H1 (cell line): Measurements from ENCODE around the gene TVP23B. TPM values are rescaled to one million over a fixed set of nuclear protein-coding genes. Genes with fewer than 3 reads are reported as not detected.
"Not testable (repeated sequence)": the region's sequence is repeated elsewhere in the genome, so short reads cannot be mapped to it uniquely, and the experiment has no call there.

Experiments used
- CTCF ChIA-PET: fragments of 300-600 bp; sonication (Branson Sonifier 250); formaldehyde crosslinking; loops from one replicate; lab custom pipeline; 2021; ENCODE audit not compliant: partially characterized antibody; lab: Charles Lee
- POLR2A ChIA-PET: fragments of 300-600 bp; sonication (Branson Sonifier 250); formaldehyde crosslinking; loops from one replicate; lab custom pipeline; 2021; ENCODE audit warnings: inconsistent platforms; ENCODE audit not compliant: partially characterized antibody; lab: Charles Lee
- DNase-seq, 2 experiments: peaks; one replicate each; pipeline versions ENCODE4 v3.0.0 to v3.0.0-alpha.2; 2010 to 2022; ENCODE audit warnings: low spot score in 2 of 2, low read depth in 1 of 2, mixed read lengths in 1 of 2
- FAIRE-seq: peaks from 2 replicates; lab custom pipeline; 2011; peaks lifted over from hg19 to GRCh38; lab: Jason Lieb, UNC
- H2AFZ ChIP-seq: 2 replicates; pipeline ENCODE4 v1.8.1; 2012; ENCODE audit warnings: low read length, inconsistent platforms
- H2AK5ac ChIP-seq: 2 replicates; pipeline ENCODE4 v1.6.1; 2013; ENCODE audit warnings: low read depth, low read length
- H2BK120ac ChIP-seq: replicated peaks from 2 replicates; pipeline ENCODE3; 2013; ENCODE audit warnings: low read depth, low read length, inconsistent platforms
- H2BK12ac ChIP-seq: 2 replicates; pipeline ENCODE4 v1.6.1; 2013; ENCODE audit warnings: low read depth, low read length
- H2BK15ac ChIP-seq: 2 replicates; pipeline ENCODE4 v1.6.1; 2013; ENCODE audit warnings: low read length
- H2BK20ac ChIP-seq: 2 replicates; pipeline ENCODE4 v1.6.1; 2013; ENCODE audit warnings: low read length
- H2BK5ac ChIP-seq: 2 replicates; pipeline ENCODE4 v1.6.1; 2013; ENCODE audit warnings: low read depth, low read length
- H3K14ac ChIP-seq: 2 replicates; pipeline ENCODE4 v1.6.1; 2013; ENCODE audit warnings: inconsistent platforms; ENCODE audit not compliant: insufficient read length
- H3K18ac ChIP-seq: 2 replicates; pipeline ENCODE4 v1.6.1; 2013; ENCODE audit warnings: low read length; ENCODE audit errors: extremely low read depth
- H3K23ac ChIP-seq: 2 replicates; pipeline ENCODE4 v1.6.1; 2013; ENCODE audit warnings: inconsistent platforms; ENCODE audit not compliant: insufficient read length
- H3K23me2 ChIP-seq: 2 replicates; pipeline ENCODE4 v1.6.1; 2013; ENCODE audit warnings: low read depth, low read length
- H3K27ac ChIP-seq: 2 replicates; pipeline ENCODE4 v1.6.1; 2011; ENCODE audit warnings: low read depth, low read length, inconsistent platforms
- H3K27me3 ChIP-seq, 4 experiments: replicated peaks in 1 of 4; 1 replicate in 1 of 4; 2 replicates in 3 of 4; pipeline versions ENCODE4 v1.6.1 to v1.8.1; 2011 to 2013; ENCODE audit warnings: low read length in 3 of 4, mild to moderate bottlenecking in 3 of 4, inconsistent platforms in 2 of 4, mixed read lengths in 2 of 4, moderate library complexity in 1 of 4; ENCODE audit not compliant: control insufficient read depth in 3 of 4, insufficient read depth in 3 of 4; ENCODE audit errors: extremely low read depth in 1 of 4
- H3K36me3 ChIP-seq, 4 experiments: 2 replicates each; pipeline versions ENCODE4 v1.6.1 to v1.8.1; 2011 to 2013; ENCODE audit warnings: mild to moderate bottlenecking in 4 of 4, low read length in 3 of 4, moderate library complexity in 2 of 4, control low read depth in 1 of 4, inconsistent platforms in 1 of 4; ENCODE audit not compliant: insufficient read depth in 4 of 4, control insufficient read depth in 2 of 4
- H3K4ac ChIP-seq: replicated peaks from 2 replicates; pipeline ENCODE3; 2013; ENCODE audit warnings: low read length, low read depth, mixed read lengths, inconsistent platforms; ENCODE audit not compliant: insufficient read length
- H3K4me1 ChIP-seq, 4 experiments: replicated peaks in 1 of 4; 1 replicate in 1 of 4; 2 replicates in 3 of 4; pipeline versions ENCODE4 v1.6.1 to v1.8.1; 2011 to 2013; ENCODE audit warnings: low read length in 3 of 4, inconsistent platforms in 2 of 4, mixed read lengths in 1 of 4; ENCODE audit not compliant: insufficient read depth in 4 of 4, control insufficient read depth in 3 of 4
- H3K4me2 ChIP-seq, 2 experiments: 2 replicates each; pipeline versions ENCODE4 v1.6.1 to v1.8.1; 2011 to 2013; ENCODE audit warnings: low read depth in 2 of 2, low read length in 2 of 2, control low read depth in 1 of 2, inconsistent platforms in 1 of 2, mild to moderate bottlenecking in 1 of 2; ENCODE audit not compliant: insufficient read depth in 1 of 2
- H3K4me3 ChIP-seq, 4 experiments: fragments of 200-600, 300-600 bp in 1 of 4; sonication (generic), shearing (Covaris generic), sonication (Bioruptor Twin) in 1 of 4; 2 replicates each; pipeline versions ENCODE4 v1.5.1 to v1.8.1; 2011 to 2016; ENCODE audit warnings: low read length in 4 of 4, low read depth in 3 of 4, control low read depth in 2 of 4, inconsistent platforms in 2 of 4, mild to moderate bottlenecking in 2 of 4, mixed read lengths in 1 of 4, moderate library complexity in 1 of 4; ENCODE audit not compliant: insufficient read depth in 2 of 4; ENCODE audit errors: extremely low read depth in 1 of 4
- H3K56ac ChIP-seq: replicated peaks from 2 replicates; pipeline ENCODE3; 2013; ENCODE audit warnings: low read depth, mild to moderate bottlenecking, mixed read lengths, low read length, inconsistent platforms; ENCODE audit not compliant: insufficient read length
- H3K79me1 ChIP-seq: 2 replicates; pipeline ENCODE4 v1.6.1; 2013; ENCODE audit warnings: low read depth, low read length, control low read depth
- H3K79me2 ChIP-seq, 2 experiments: 2 replicates each; pipeline versions ENCODE4 v1.6.1 to v1.8.1; 2012 to 2013; ENCODE audit warnings: low read length in 2 of 2, mild to moderate bottlenecking in 2 of 2, inconsistent platforms in 1 of 2; ENCODE audit not compliant: insufficient read depth in 2 of 2, control insufficient read depth in 1 of 2
- H3K9ac ChIP-seq, 4 experiments: replicated peaks in 1 of 4; 1 replicate in 1 of 4; 2 replicates in 3 of 4; pipeline versions ENCODE4 v1.6.1 to v1.8.1; 2011 to 2013; ENCODE audit warnings: low read depth in 3 of 4, low read length in 3 of 4, control low read depth in 2 of 4, mild to moderate bottlenecking in 2 of 4, moderate library complexity in 2 of 4, inconsistent platforms in 1 of 4; ENCODE audit errors: extremely low read depth in 1 of 4
- H3K9me3 ChIP-seq, 2 experiments: 2 replicates each; pipeline versions ENCODE4 v1.6.1 to v1.8.1; 2012 to 2013; ENCODE audit warnings: mild to moderate bottlenecking in 2 of 2, moderate library complexity in 2 of 2, control low read depth in 1 of 2, inconsistent platforms in 1 of 2, low read depth in 1 of 2, low read length in 1 of 2, mixed read lengths in 1 of 2; ENCODE audit not compliant: insufficient read depth in 2 of 2
- H4K20me1 ChIP-seq, 2 experiments: replicated peaks in 1 of 2; 2 replicates each; pipeline versions ENCODE3 to v1.8.1; 2011 to 2013; ENCODE audit warnings: inconsistent platforms in 2 of 2, low read length in 2 of 2, mild to moderate bottlenecking in 1 of 2; ENCODE audit not compliant: insufficient read depth in 2 of 2, control insufficient read depth in 1 of 2
- H4K5ac ChIP-seq: 2 replicates; pipeline ENCODE4 v1.6.1; 2013; ENCODE audit warnings: low read length, low read depth, mixed read lengths, inconsistent platforms; ENCODE audit not compliant: insufficient read length
- H4K8ac ChIP-seq: 2 replicates; pipeline ENCODE4 v1.8.0; 2013; ENCODE audit warnings: mild to moderate bottlenecking, moderate library complexity, low read length, inconsistent platforms; ENCODE audit not compliant: insufficient read depth; ENCODE audit errors: extremely low read depth
- H4K91ac ChIP-seq: replicated peaks from 2 replicates; pipeline ENCODE3; 2013; ENCODE audit warnings: low read length, mixed read lengths, inconsistent platforms; ENCODE audit not compliant: insufficient read length
- WGBS, 2 experiments: shearing (Covaris generic) in 1 of 2; methylation state at CpG; one replicate each; pipeline versions ENCODE4 v1.1.6 to v1.1.7; 2013 to 2015; ENCODE audit warnings: low lambda C conversion rate in 2 of 2, mixed read lengths in 2 of 2, inconsistent platforms in 1 of 2, low coverage in 1 of 2, missing lambda C conversion rate in 1 of 2; ENCODE audit not compliant: insufficient replicate concordance in 2 of 2, insufficient coverage in 1 of 2, insufficient read length in 1 of 2; ENCODE audit errors: extremely low coverage in 1 of 2, missing lambda C conversion rate in 1 of 2; 5-methylcytosine and 5-hydroxymethylcytosine counted together
- polyA plus RNA-seq, 7 experiments: library from polyadenylated mRNA; depleted of rRNA in 3 of 7; stranded (reverse) in 5 of 7; unstranded in 2 of 7; fragments of >200 nt in 5 of 7; fragments of 200-250 nt in 2 of 7; gene quantifications; 1 replicate in 5 of 7; 2 replicates in 1 of 7; 4 replicates in 1 of 7; pipeline versions ENCODE4 v1.2.1 to v1.2.3, GENCODE V29; 2011 to 2013; ENCODE audit warnings: missing spikeins in 2 of 7, mixed read lengths in 2 of 7
- total RNA-seq: library from RNA; stranded (reverse); fragmentation: NEBNext Ultra II Directional; extraction: Animal tissue kit (Norgen Biotek cat#: 25700); gene quantifications from 2 replicates; pipeline ENCODE4 v1.2.1, GENCODE V29; 2021

TVP23B gene
- total and polyA plus RNA-seq, 2 of the 8 experiments (the other 6 are each of a cell fraction or from before 2014, with no cell fraction given): 11.5 to 22.7 TPM

- CTCF ChIA-PET, H2BK15ac ChIP-seq, H3K23ac ChIP-seq, H3K23me2 ChIP-seq, H3K56ac ChIP-seq, H4K20me1 ChIP-seq, H3K27ac ChIP-seq, H3K4ac ChIP-seq, H3K27me3 ChIP-seq, H3K14ac ChIP-seq, H2AK5ac ChIP-seq, H2AFZ ChIP-seq, H2BK5ac ChIP-seq, H3K79me1 ChIP-seq, H3K4me1 ChIP-seq, H3K4me3 ChIP-seq, H3K79me2 ChIP-seq, H3K9ac ChIP-seq, H2BK20ac ChIP-seq, H4K8ac ChIP-seq, H4K91ac ChIP-seq, H3K4me2 ChIP-seq, DNase-seq, H3K36me3 ChIP-seq, H2BK120ac ChIP-seq, H4K5ac ChIP-seq, H3K18ac ChIP-seq, H2BK12ac ChIP-seq, POLR2A ChIA-PET, FAIRE-seq, H3K9me3 ChIP-seq: not testable (repeated sequence)
- WGBS, 2 experiments: 91% methylated on average over 7 of the region's 7 CpGs; no CpG with 5 or more reads in 1 of the 2 experiments
Measured at GRCh38 chr17:18739616-18740391, 41.2 kb upstream of the TVP23B start.

GRCh38 chr17:18741228-18741627, 39.8 kb upstream of the TVP23B start:
- FAIRE-seq, H2AK5ac ChIP-seq, H2BK12ac ChIP-seq, H3K36me3 ChIP-seq, H2BK20ac ChIP-seq, H3K56ac ChIP-seq, H3K14ac ChIP-seq, H3K27ac ChIP-seq, H3K4me3 ChIP-seq, H3K79me1 ChIP-seq, H3K9ac ChIP-seq, H2BK15ac ChIP-seq, H2BK5ac ChIP-seq, H3K27me3 ChIP-seq, H3K4me1 ChIP-seq, H3K4ac ChIP-seq, H4K91ac ChIP-seq, H3K23me2 ChIP-seq, H4K8ac ChIP-seq, CTCF ChIA-PET, H3K18ac ChIP-seq, H3K23ac ChIP-seq, H2BK120ac ChIP-seq, DNase-seq, H3K9me3 ChIP-seq, H2AFZ ChIP-seq, H4K20me1 ChIP-seq, H3K79me2 ChIP-seq, H3K4me2 ChIP-seq, H4K5ac ChIP-seq, POLR2A ChIA-PET: not testable (repeated sequence)
- 90% methylated on average over 2 of the region's 6 CpGs; no CpG with 5 or more reads in 1 of the 2 experiments for WGBS, 2 experiments
